Cardiac fibroblast (primary cell): ENCODE data around the gene COL1A2.

Experiments used
- DNase-seq, 2 donors: peaks; one replicate each; pipeline versions ENCODE4 v3.0.0 to v3.0.0-alpha.2; 2010; ENCODE audit warnings: low read depth in 2 of 2
- H3K4me3 ChIP-seq, 2 donors: replicated peaks in 1 of 2; 1 replicate in 1 of 2; 2 replicates in 1 of 2; pipeline ENCODE4 v1.5.1; 2011; ENCODE audit warnings: low read depth in 2 of 2, low read length in 2 of 2, mild to moderate bottlenecking in 2 of 2, moderate library complexity in 1 of 2
- TF ChIP-seq, protein P1 (sequence below): IDR thresholded peaks from one replicate; pipeline ENCODE4 v1.5.1; 2011; ENCODE audit warnings: low read depth, mild to moderate bottlenecking, low read length, inconsistent platforms

Gene COL1A2

DNA sequence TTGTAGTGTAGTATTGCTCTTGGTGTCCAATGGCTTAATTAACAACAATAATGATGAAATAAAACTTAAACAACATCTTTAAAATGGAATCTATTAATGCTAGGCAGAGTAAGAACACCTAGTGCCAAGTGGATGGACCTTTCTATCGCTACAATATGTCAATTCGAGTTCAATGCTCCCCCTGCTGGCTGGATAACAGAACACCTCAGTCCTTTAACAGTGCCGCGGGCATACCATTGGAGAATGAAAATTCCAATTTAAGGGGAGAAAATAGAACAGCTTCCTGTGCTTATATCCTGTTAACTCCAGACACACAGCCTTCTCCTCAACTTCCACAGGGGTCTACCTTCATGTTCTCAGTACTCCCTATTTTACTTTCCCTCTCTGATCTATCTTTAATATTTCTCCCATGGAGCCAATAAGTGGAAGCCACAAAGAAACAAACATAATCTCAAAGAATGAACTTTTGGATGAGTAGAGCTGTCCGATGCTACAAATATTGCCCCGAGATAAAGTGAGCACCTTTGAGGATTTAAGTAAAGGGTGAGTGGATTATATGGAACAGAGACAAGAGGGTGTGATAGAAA, 41.4 kb downstream of the COL1A2 start:
- DNase-seq, result peak; percentile 85 to 88
- H3K4me3 ChIP-seq, result no peak overlapping the region
- TF ChIP-seq, protein P1, sequence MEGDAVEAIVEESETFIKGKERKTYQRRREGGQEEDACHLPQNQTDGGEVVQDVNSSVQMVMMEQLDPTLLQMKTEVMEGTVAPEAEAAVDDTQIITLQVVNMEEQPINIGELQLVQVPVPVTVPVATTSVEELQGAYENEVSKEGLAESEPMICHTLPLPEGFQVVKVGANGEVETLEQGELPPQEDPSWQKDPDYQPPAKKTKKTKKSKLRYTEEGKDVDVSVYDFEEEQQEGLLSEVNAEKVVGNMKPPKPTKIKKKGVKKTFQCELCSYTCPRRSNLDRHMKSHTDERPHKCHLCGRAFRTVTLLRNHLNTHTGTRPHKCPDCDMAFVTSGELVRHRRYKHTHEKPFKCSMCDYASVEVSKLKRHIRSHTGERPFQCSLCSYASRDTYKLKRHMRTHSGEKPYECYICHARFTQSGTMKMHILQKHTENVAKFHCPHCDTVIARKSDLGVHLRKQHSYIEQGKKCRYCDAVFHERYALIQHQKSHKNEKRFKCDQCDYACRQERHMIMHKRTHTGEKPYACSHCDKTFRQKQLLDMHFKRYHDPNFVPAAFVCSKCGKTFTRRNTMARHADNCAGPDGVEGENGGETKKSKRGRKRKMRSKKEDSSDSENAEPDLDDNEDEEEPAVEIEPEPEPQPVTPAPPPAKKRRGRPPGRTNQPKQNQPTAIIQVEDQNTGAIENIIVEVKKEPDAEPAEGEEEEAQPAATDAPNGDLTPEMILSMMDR, result peak; percentile 75

DNA sequence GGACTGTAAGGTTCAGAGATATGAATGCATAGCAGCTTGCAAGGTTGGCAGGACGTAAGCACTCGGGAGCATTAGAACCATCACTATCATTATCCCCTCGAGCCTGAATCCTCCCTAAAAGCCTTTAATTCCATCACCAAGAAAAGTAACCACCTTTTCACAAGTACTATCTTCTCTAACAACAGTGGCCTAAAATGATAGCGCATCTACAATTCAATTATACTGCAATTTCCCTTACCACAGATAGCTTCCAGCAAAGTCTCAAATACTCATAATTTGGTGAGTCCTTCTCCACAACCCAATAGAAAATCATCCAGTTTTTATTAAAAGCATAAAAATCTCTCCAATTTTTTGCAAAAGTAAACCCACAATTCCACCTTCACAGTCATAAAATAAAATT, 42.0 kb downstream of the COL1A2 start:
- no peak overlapping the region for H3K4me3 ChIP-seq
- TF ChIP-seq, protein P1, result no peak
- no peak for DNase-seq

DNA sequence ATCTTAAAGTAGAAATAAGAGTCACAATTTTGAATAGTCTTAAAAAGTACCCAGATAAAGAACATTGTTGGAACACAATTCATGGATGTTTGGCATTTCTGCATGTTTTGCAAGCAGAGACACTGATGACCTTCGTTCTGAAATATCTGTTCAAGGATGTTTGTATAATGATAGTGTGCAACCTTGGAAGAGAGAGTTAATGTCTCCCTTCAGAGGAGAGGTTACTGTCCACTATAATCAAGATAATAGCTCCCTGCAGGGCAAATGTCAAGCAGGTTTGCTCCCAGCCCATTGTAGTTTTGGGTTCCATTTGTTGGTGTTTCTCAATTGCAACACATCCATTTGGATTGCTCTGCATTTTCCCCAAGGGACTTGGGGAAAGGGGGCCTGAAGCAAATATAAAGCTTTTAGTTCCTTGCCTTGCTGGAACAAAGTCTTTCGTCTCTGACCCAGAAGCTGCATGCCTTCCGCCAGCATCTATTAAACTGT, 45.2 kb downstream of the COL1A2 start:
- TF ChIP-seq, protein P1, result no peak
- H3K4me3 ChIP-seq, result no peak overlapping the region
- DNase-seq, result peak; percentile 16 to 42

DNA sequence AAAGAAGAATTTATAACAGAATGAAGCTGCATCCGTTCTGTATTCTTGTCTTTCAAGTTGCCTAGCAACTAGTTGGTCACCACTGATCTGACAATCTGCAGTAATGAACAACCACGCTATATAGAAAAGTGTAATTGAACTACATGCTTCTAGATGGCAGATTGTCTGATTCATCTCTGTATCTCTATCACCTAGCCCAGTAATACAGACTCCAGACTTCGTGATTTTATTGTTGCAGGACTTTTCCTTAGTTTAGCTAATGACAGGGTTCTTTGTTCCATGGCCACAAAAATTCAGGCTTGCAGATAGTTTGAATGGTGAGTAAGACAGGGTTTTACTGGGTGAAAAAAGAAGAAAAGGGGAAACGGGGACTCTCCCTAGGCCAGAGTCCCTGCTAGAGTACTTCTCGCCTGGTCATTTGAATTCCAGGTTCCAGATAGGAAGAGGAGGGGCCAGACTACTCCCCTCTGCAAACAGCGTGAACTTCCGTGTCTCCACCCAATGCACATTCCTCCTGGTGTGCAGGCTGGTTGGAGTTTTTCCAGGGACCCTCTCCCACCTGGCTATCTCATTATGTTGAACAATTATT, 45.9 kb downstream of the COL1A2 start:
- peak; percentile 41 to 49 for DNase-seq
- TF ChIP-seq, protein P1, result no peak
- H3K4me3 ChIP-seq, result no peak overlapping the region

DNA sequence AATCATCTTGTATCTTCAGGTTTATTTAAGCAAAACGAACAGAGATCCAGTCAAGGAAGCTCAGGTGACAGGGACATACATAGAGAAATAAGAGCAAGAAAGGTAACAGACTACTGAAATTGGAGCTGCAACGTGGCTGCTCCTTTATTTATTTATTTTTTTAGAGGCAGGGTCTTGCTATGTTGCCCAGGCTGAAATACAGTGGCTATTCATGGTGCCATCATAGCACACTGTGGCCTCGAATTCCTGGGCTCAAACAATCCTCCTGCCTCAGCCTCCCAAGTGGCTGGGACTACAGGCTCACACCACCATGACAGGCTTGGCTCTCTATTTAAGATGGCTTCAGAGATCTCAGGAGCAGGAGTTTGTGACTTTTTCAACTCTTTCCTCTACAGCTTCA, 46.4 kb downstream of the COL1A2 start:
- no peak overlapping the region for H3K4me3 ChIP-seq
- TF ChIP-seq, protein P1, result no peak
- no peak for DNase-seq

DNA sequence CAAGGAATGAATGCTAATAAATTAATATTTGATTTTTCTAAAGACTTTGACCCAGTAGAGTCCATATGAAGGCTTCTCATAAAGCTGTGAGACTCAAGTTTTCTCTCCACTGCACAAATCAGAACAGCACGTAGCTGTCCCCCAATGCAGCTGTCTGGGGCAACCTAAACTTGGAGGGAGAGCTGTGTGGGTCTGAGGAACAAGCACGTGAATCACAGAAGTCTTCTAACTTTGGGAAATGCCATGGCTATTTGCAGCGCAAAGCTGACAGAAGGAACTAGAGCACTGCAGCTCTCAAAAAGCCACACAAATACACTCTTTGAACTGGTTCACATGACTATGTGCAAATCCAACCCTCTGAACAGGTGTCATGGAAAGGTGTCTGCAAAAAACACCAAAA, 47.9 kb downstream of the COL1A2 start:
- TF ChIP-seq, protein P1, result no peak
- DNase-seq, result no peak
- H3K4me3 ChIP-seq, result no peak overlapping the region
